ENCODE results near the gene ANGPT4.

Gene ANGPT4

DNA sequence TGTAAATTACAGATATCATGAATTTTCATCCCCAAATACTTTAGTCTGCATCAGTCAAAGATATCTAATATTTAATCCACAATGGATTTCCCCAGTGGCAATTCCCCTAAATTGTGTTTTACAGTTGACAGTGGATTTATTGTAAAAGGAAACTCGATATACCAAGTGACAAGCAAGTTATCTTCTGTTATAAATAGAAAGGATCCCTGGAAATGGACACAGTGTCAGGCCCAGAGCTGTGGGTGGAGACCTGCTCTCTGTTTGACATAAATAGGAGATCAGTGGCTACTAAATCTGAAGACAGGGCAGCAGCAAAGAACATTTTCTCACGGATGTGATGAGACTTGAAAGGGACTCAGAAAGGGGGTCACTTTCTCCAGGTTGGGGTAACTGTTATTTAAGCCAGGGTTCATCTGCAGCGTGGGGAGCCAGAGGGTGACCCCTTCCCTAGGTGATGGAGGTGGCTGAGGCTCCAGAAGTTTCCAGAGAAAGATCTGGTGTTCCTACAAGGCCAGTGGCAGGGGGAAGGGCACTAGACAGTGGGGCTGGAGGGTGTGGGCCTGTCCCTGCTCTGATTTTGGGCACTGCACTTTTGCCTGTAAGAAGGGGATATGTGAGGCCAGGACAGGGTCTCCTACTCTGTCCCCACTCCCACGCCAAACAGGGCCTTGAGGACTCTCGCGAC, 94.9 kb downstream of the ANGPT4 start:
- peak; percentile 34 for DNase-seq

DNA sequence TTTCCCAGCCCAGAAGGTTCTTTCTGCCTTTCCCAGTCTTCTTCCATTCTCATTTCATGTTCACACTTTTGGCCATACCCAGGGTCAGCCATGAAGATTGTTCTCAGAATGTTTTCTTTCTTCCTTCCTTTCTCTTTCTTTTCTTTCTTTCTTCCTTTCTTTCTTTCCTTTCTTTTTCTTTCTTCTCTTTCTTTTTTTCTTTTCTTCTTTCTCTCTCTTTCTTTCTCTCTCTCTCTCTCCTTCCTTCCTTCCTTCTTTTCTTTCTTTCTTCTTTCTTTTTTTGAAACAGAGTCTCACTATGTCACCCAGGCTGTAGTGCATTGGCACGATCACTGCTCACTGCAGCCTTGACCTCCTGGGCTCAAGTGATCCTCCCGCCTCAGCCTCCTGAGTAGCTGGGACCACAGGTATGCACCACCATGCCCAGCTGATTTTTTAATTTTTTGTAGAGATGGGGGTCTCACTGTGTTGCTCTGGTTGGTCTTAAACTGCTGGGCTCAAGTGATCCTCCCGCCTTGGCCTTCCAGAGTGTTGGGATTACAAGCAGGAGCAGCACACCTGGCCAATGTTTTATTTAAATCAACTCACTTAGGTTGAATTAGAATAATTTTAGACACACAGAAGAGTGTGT, 95.7 kb downstream of the ANGPT4 start:
- DNase-seq, result peak; percentile 34
